GM10248 (cell line): Measurements from ENCODE around the gene NDC80.

Experiments
- CTCF ChIA-PET: fragments of 300-600 bp; sonication (Branson Sonifier 250); formaldehyde crosslinking; extraction: SDS; loops from one replicate; lab custom pipeline; 2021; ENCODE audit warnings: antibody characterized with exemption; lab: Yijun Ruan, JAX
- POLR2A ChIA-PET: fragments of 350-650 bp; sonication (Branson Sonifier 250); formaldehyde crosslinking; extraction: SDS; loops from one replicate; lab custom pipeline; 2020; ENCODE audit warnings: antibody characterized with exemption; lab: Yijun Ruan, JAX
- DNase-seq: peaks from one replicate; pipeline ENCODE4 v3.0.0; 2012; ENCODE audit errors: extremely low spot score
- TF ChIP-seq, protein P1 (sequence below): IDR thresholded peaks from 2 replicates; pipeline ENCODE4 v1.5.1; 2012; ENCODE audit warnings: mild to moderate bottlenecking, low read depth; ENCODE audit errors: extremely low read depth, missing control alignments, control extremely low read depth

NDC80 gene

DNA sequence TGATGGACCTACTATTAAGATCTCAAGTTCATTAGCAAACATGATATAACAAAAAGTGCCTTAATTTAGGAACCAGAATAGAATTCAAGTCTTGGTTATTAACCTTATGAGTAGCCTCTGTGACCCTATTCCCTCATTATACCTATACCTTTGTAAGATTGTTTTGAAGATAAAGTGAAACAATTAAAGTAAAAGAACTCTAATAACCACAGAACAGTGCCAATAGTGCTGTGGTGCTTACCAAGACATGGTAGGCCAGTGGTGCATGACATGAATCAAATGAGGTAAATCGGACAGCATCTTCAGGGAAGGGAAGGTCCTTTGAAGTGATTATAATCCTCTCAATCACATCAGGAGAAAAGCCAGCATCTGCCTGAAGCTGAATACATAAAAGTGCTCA is 36.5 kb upstream of the NDC80 start:
- CTCF ChIA-PET: interaction anchor here (1.4 to 2.3 kb wide), 3 partner anchors 8 to 35 kb away, joined by 3 to 10 read pairs (median 7); no protein-coding TSS in a partner anchor
- TF ChIP-seq, protein P1, sequence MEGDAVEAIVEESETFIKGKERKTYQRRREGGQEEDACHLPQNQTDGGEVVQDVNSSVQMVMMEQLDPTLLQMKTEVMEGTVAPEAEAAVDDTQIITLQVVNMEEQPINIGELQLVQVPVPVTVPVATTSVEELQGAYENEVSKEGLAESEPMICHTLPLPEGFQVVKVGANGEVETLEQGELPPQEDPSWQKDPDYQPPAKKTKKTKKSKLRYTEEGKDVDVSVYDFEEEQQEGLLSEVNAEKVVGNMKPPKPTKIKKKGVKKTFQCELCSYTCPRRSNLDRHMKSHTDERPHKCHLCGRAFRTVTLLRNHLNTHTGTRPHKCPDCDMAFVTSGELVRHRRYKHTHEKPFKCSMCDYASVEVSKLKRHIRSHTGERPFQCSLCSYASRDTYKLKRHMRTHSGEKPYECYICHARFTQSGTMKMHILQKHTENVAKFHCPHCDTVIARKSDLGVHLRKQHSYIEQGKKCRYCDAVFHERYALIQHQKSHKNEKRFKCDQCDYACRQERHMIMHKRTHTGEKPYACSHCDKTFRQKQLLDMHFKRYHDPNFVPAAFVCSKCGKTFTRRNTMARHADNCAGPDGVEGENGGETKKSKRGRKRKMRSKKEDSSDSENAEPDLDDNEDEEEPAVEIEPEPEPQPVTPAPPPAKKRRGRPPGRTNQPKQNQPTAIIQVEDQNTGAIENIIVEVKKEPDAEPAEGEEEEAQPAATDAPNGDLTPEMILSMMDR: no peak

DNA sequence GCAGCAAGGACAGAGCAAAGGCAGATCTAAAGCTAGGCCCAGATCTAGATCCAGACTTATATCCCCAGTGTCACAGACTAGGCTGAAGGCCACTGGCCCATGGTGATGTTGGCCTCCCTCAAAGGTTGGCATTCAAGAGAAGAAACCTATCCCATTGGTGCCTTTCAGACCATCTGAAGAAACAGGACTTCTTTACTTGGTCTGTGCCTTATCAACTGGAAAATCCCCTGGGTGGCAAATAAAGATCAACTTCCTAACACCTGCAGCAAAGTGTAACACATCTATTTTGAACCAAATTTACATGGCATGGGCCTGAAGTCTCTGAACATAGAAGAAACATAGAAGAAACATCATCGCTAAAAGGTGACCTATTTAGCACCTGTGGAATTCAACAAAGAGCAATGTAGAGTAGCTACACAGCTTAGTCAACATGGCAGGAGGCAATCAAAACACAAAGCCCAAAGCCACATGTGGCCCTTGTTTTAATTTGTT is 35.9 kb upstream of the NDC80 start:
- TF ChIP-seq, protein P1: no peak
- POLR2A ChIA-PET: no interaction called here
- no peak for DNase-seq
- CTCF ChIA-PET: interaction anchor here (1.3 to 2.3 kb wide), 2 partner anchors 8 to 12 kb away, joined by 4 to 10 read pairs; no protein-coding TSS in a partner anchor

More for the DNA sequence above, 36.5 kb upstream of the NDC80 start:
- no peak for DNase-seq
- POLR2A ChIA-PET: no interaction called here

DNA sequence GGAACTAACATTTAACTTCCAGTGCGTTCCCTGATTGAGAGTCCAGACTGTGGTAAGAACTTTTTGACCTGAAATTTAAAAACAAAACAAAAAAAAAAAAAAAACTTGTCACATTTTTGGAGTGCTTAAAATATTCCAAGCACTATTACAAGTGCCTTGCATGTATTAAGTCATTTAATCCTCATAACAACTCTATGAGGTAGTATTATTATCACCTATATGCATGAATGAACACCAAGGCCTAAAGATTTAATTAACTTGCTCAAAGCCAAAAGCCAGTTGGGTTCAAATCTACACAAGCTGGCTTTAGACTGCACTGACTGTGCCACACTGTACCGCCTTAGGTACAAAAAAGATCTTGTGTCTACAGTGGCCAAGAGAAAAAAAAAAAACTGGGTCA is 35.3 kb upstream of the NDC80 start:
- DNase-seq: no peak
- TF ChIP-seq, protein P1: no peak

DNA sequence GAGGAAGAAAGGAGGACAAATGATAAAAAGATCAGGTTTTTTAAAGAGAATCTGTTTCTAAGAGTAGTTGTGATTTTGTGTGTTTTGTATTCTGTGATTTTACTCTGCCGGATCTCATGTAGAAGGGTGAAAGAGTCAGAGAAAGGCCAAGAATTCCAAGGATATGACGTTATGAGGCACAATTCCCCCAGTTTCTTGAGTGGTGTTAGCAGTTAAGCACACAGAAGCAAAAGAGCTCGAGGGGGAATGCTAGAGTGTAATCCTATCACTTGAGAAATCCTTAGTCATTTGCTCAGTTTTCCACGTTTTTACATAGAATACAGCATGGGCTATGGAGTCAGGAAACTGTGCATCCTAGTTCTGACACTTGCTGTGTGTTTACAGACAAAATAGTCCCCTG is 34.9 kb upstream of the NDC80 start:
- ChIA-PET CTCF (interaction anchor here (1.2 to 1.4 kb wide), 3 partner anchors 11 to 12 kb away, joined by 3 to 4 read pairs (median 4); no protein-coding TSS in a partner anchor), POLR2A (no interaction called here)
- TF ChIP-seq, protein P1: no peak
- no peak for DNase-seq

More for the DNA sequence above, 35.3 kb upstream of the NDC80 start:
- CTCF ChIA-PET: interaction anchor here (1.3 to 1.4 kb wide), 2 partner anchors 10 to 11 kb away, joined by 3 to 4 read pairs; no protein-coding TSS in a partner anchor
- POLR2A ChIA-PET: no interaction called here

DNA sequence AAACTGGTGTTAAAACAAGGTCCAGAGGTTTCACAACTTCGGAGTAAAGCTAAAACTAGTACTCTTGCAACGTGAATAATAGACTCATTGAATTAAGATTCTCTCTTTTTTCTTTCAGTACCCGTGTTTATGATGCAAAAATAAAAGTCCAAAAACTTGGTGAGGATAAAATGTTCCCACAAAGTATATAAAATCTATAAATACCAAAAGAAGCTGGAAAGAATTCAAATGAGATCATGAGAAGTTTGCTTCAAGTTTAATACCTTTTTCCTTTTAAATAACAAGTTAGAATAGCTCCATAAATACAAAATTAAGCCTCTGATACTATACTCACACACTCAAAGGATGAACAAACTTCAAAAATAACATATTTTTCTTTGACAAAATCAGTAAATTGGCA is 34.1 kb upstream of the NDC80 start:
- POLR2A ChIA-PET: no interaction called here
- CTCF ChIA-PET: interaction anchor here (1.0 to 1.4 kb wide), 6 partner anchors 10 to 1673 kb away, joined by 3 to 5 read pairs (median 3); no protein-coding TSS in a partner anchor
- no peak for DNase-seq
- TF ChIP-seq, protein P1: no peak

DNA sequence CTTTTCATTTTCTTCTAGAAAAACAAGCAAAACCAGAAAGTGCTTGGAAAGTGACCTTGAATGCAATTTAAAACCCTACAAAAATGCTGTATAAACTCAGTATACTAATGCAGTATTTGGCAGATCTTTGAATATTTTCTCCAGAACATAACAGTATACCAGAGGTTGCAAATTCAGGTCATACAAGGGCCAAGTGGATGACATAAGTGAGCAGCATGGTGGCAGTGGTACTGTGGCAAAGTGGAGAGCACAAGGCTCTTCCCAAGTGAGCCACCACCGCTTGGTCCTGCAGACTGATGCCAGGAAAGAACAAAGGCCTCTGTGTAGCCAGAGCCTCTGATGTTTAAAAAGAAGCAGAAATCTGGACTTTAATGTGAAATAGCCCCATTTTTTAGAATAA is 33.1 kb upstream of the NDC80 start:
- ChIA-PET POLR2A (no interaction called here), CTCF (interaction anchor here (1.3 kb wide), 1 partner anchor 1673 kb away, joined by 5 read pairs; no protein-coding TSS in a partner anchor)
- TF ChIP-seq, protein P1: no peak
- DNase-seq: no peak
